ENCODE measurements around the gene FHOD3.

Gene FHOD3

GRCh38 chr18:36766836-36767235 lies 469.3 kb downstream of the FHOD3 start:
- no peak for DNase-seq

GRCh38 chr18:36769172-36769571 lies 471.7 kb downstream of the FHOD3 start:
- no peak for DNase-seq

DNA sequence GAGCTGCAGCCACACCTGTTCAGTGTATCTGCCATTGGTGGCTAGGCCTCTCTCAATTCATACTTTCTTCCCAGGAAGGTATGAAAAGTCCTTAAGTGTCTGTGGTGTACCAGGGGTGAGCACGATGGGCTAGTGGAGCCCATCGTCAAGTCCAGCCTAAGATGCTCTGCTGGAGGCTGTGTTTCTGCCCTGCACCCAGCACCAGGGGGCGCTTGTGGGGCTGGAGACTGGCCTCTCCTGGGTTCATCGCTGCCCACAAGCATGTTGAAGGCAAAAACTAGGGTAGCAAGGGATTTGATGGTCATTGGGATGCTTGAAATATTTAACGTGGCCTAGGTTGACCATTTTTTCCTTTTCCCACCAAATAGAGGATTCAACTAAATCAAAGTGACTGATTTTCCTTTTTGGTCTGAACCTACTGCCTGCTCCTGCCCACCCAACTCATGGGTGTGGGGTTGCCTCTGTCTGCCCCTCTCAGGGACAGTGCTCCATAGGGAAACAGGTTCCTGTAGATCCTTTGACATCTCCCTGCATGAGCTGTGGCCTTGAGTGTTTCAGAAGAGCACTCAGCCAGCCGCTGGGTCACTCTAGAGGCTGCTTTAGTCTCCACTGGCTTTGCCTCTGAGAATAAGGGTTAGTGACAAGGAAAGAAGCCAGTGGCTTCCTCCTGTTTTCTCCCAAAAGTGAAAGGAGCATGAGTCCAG lies 472.2 kb downstream of the FHOD3 start:
- DNase-seq, result no peak

GRCh38 chr18:36770315-36770946 lies 472.9 kb downstream of the FHOD3 start:
- DNase-seq, result no peak

DNA sequence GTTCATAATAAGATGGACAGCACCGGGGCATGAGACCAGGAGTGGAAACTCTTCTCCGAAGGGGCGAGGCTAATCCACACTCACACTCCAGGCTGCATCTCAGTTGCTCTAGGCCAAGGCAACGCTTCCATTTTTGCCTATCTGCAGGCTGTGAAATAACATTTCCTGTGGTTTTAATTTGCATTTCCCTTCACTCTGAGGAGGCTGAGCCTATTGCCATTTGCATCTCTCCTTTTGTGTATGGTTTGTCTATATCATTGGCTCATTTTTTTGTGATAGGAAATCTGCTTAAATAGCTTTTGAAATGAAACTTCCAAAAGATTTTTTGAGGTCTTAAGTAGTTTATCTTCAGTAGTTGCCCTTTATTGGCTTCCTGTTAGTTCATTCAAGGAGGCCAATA lies 473.7 kb downstream of the FHOD3 start:
- DNase-seq, result no peak

DNA sequence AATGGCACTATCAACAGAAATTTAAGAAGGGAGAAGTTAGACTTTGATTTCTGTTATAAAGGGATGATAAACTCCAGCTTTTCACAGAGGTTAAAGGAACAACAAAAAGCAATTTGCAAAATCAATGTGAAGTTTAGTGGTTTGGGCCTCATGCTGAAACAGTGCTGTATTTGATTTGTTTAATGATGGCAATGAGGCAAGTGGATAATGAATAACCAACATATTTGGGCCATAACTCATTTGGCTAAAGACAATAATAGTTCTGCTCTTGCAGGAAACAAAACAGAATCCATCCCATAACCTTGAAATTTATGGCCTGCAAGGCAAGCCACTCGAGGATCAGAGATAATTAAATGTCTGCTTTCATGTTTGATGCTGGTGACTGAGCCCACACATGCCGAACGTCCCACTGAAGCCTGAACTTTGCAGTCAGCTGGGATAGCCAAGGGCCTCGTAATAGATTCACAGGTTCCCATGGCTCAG lies 474.8 kb downstream of the FHOD3 start:
- DNase-seq, result no peak

- DNase-seq, result no peak
These were observed 477.9 kb downstream of the FHOD3 start for GRCh38 chr18:36775396-36775795.

DNA sequence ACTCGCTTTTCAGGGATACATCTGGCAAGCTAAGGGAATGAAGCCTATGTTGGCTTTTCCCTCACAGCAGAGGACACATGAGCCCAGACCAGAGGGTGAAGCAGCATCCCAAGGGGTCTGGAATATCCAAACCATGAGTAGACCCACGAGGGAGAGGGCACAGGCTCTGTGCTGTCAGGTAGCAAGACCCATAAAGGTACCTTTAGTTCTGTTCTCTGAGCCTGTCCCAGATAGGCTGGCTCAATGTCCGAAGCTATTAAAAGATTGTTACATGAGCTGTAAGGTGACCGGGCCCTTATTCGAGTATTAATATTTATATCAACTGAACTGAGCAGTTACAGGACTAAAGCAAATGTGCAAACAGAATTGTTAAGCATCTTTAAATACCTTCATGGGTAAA lies 479.1 kb downstream of the FHOD3 start:
- DNase-seq, result no peak

GRCh38 chr18:36777566-36777965 lies 480.1 kb downstream of the FHOD3 start:
- no peak for DNase-seq

GRCh38 chr18:36780748-36781147 lies 483.2 kb downstream of the FHOD3 start:
- no peak for DNase-seq

- no peak for DNase-seq
These were observed 485.2 kb downstream of the FHOD3 start for GRCh38 chr18:36782710-36783109.

- no peak for DNase-seq
These were observed 486.3 kb downstream of the FHOD3 start for GRCh38 chr18:36783792-36784191.

DNA sequence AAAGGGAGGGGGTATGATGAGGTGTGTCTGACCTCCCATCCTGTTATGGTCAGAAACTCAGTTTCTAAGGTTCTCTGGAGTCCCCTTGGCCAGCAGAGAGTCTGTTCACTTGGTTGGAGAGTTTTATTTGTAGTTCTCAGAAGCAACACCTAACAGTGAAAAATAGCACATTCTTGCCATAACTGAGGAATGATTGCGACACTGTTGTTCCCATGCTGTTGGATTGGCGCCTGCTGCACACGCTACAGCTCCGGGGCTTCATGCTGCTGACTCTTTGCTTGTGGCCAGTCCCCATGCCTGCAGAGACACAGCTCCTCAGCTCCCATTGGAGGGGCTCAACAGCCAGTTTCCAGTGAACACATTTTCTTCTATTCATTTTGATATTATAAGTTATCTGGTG lies 489.2 kb downstream of the FHOD3 start:
- no peak for DNase-seq

DNA sequence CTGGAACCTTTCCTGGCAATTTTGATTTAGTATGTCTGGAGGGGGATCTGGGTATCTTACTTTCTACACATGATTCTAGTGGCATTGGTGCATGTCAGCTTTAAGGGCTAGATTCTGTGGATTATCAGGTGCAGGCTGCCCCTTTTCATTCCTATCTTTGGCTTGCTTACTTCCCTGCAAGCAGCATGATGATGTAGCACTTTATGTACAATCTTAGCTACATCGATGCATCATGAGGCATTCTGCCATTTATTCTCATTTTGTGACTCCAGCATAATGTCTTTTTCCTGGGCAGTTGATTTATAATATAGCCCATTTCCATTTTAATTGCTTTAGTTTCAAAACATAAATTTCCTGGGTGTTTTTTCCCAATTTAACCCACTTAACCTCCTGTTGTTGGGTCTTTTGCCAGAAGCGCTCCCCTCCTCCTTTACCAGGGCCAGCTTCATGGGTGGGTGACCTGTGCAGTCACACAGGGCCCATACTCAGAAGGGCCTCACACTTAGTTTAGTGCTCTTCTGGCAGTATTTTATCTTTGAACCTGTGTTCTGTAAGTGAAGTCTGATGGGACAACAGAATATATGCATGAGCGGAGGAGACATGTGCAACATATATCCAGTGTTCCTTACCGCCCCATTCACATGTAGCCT lies 495.2 kb downstream of the FHOD3 start:
- no peak for DNase-seq

DNA sequence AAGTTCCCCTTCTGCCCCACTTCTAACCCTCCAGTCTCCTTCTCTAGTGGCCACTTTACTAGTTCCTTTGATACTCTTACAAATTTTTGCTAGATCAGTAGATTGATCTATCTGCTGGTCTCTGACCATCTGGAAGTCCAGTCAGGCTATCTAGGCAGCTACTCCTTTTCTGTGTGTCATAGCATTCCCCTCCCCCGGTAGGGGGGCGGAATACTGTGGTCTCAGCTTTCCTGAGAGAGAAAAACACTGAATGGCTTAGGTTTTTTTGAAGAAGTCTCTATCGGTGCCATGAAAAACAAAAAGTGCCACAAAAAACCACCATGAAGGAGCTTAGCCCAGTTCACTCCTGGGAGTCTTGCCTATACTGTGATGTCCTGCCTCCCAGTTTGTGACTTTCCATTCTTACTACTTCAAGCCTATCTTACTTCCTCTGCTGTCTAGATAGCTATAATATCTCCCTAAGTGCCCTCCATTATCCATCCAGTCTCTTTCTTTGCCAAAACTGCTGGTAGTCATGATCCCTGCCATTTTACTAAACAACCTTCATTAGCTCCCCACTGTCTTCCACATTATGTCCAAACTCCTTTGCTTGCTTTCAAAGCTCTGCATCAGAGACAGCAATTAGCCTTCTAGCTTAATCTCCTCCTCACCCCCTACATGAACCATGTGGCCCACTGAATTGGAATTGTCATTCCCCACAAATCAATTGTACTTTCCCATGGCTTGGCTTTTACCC lies 501.4 kb downstream of the FHOD3 start:
- DNase-seq, result no peak

- no peak for DNase-seq
These were observed 507.6 kb downstream of the FHOD3 start for GRCh38 chr18:36805105-36805504.

GRCh38 chr18:36808681-36809080 lies 511.2 kb downstream of the FHOD3 start:
- DNase-seq, result no peak

- DNase-seq, result peak; percentile 73
These were observed 512.3 kb downstream of the FHOD3 start for GRCh38 chr18:36809590-36810381.

GRCh38 chr18:36811430-36811829 lies 513.9 kb downstream of the FHOD3 start:
- no peak for DNase-seq

- no peak for DNase-seq
These were observed 514.4 kb downstream of the FHOD3 start for GRCh38 chr18:36811955-36812354.

- no peak for DNase-seq
These were observed 515.2 kb downstream of the FHOD3 start for GRCh38 chr18:36812678-36813077.

- no peak for DNase-seq
These were observed 515.7 kb downstream of the FHOD3 start for GRCh38 chr18:36813101-36813775.
